Neuronal stem cell (in vitro differentiated cells): ENCODE results near the gene NOX5.

Source experiments
- DNase-seq: peaks from one replicate; pipeline ENCODE4 v3.0.0-alpha.2; 2013; ENCODE audit warnings: low spot score
- H2AFZ ChIP-seq: one replicate; pipeline ENCODE4 v1.6.1; 2013; ENCODE audit warnings: mild to moderate bottlenecking, low read length, inconsistent platforms
- H2AK5ac ChIP-seq: 2 replicates; pipeline ENCODE4 v1.6.1; 2013; ENCODE audit warnings: low read depth, mild to moderate bottlenecking, inconsistent platforms, low read length, moderate library complexity, mixed read lengths
- H2BK120ac ChIP-seq: 2 replicates; pipeline ENCODE4 v1.6.1; 2013; ENCODE audit warnings: low read depth, mild to moderate bottlenecking, inconsistent platforms, low read length, moderate library complexity, mixed read lengths
- H2BK12ac ChIP-seq: one replicate; pipeline ENCODE4 v1.6.1; 2013; ENCODE audit warnings: low read length, inconsistent platforms
- H2BK15ac ChIP-seq: 2 replicates; pipeline ENCODE4 v1.6.1; 2013; ENCODE audit warnings: mild to moderate bottlenecking, low read length, inconsistent platforms, mixed read lengths
- H2BK5ac ChIP-seq: one replicate; pipeline ENCODE4 v1.6.1; 2013; ENCODE audit warnings: inconsistent platforms, mild to moderate bottlenecking, low read length, moderate library complexity
- H3K14ac ChIP-seq: one replicate; pipeline ENCODE4 v1.6.1; 2013; ENCODE audit warnings: low read length, inconsistent platforms
- H3K18ac ChIP-seq: 2 replicates; pipeline ENCODE4 v1.6.1; 2013; ENCODE audit warnings: low read length, inconsistent platforms
- H3K23ac ChIP-seq: 2 replicates; pipeline ENCODE4 v1.6.1; 2013; ENCODE audit warnings: low read depth, mild to moderate bottlenecking, mixed read lengths, low read length, inconsistent platforms; ENCODE audit not compliant: poor library complexity
- H3K27ac ChIP-seq: replicated peaks from 3 replicates; pipeline ENCODE4 v1.5.1; 2013; ENCODE audit warnings: low read length, inconsistent platforms
- H3K27me3 ChIP-seq, 3 experiments: 2 replicates each; pipeline ENCODE4 v1.6.1; 2013; ENCODE audit warnings: low read length in 3 of 3, mild to moderate bottlenecking in 2 of 3, inconsistent platforms in 1 of 3, low read depth in 1 of 3, mixed read lengths in 1 of 3, moderate library complexity in 1 of 3; ENCODE audit not compliant: control insufficient read depth in 3 of 3, insufficient read depth in 3 of 3
- H3K36me3 ChIP-seq, 2 donors: replicated peaks in 1 of 2; 2 replicates each; pipeline ENCODE4 v1.6.1; 2013; ENCODE audit warnings: low read length in 2 of 2; ENCODE audit not compliant: control insufficient read depth in 2 of 2, insufficient read depth in 2 of 2
- H3K4ac ChIP-seq: 2 replicates; pipeline ENCODE4 v1.6.1; 2013; ENCODE audit warnings: inconsistent platforms, mild to moderate bottlenecking, low read length, moderate library complexity
- H3K4me1 ChIP-seq, 2 donors: 1 replicate in 1 of 2; 2 replicates in 1 of 2; pipeline ENCODE4 v1.6.1; 2013; ENCODE audit warnings: low read length in 2 of 2, low read depth in 1 of 2; ENCODE audit not compliant: control insufficient read depth in 2 of 2, insufficient read depth in 1 of 2
- H3K4me2 ChIP-seq: one replicate; pipeline ENCODE4 v1.6.1; 2013; ENCODE audit warnings: mild to moderate bottlenecking, low read length, inconsistent platforms; ENCODE audit not compliant: insufficient read depth, poor library complexity, severe bottlenecking
- H3K4me3 ChIP-seq, 2 donors: 2 replicates each; pipeline ENCODE4 v1.5.1; 2013; ENCODE audit warnings: low read length in 2 of 2, mild to moderate bottlenecking in 2 of 2, inconsistent platforms in 1 of 2, moderate library complexity in 1 of 2
- H3K79me1 ChIP-seq: one replicate; pipeline ENCODE4 v1.6.1; 2013; ENCODE audit warnings: low read depth, mild to moderate bottlenecking, inconsistent platforms, low read length, moderate library complexity
- H3K9ac ChIP-seq: one replicate; pipeline ENCODE4 v1.6.1; 2013; ENCODE audit warnings: mild to moderate bottlenecking, low read depth, low read length, inconsistent platforms; ENCODE audit not compliant: poor library complexity
- H3K9me3 ChIP-seq, 2 donors: replicated peaks in 1 of 2; 2 replicates each; pipeline versions ENCODE3 to v1.6.1; 2013; ENCODE audit warnings: low read length in 2 of 2, mild to moderate bottlenecking in 2 of 2, inconsistent platforms in 1 of 2, low read depth in 1 of 2, mixed read lengths in 1 of 2, moderate library complexity in 1 of 2; ENCODE audit not compliant: control insufficient read depth in 2 of 2, insufficient read depth in 1 of 2
- H4K8ac ChIP-seq: one replicate; pipeline ENCODE4 v1.6.1; 2013; ENCODE audit warnings: low read depth, mild to moderate bottlenecking, inconsistent platforms, low read length, moderate library complexity
- H4K91ac ChIP-seq: one replicate; pipeline ENCODE4 v1.6.1; 2013; ENCODE audit warnings: low read length, low read depth, mild to moderate bottlenecking, inconsistent platforms; ENCODE audit not compliant: poor library complexity
- WGBS, 2 donors: extraction: QIAGEN DNeasy Blood & Tissue Kit; methylation state at CpG; one replicate each; pipeline ENCODE4 v1.1.7; 2013; ENCODE audit warnings: missing lambda C conversion rate in 2 of 2, mixed read lengths in 1 of 2; ENCODE audit not compliant: insufficient read length in 2 of 2, insufficient replicate concordance in 1 of 2; ENCODE audit errors: extremely low coverage in 2 of 2; 5-methylcytosine and 5-hydroxymethylcytosine counted together

Gene NOX5

DNA sequence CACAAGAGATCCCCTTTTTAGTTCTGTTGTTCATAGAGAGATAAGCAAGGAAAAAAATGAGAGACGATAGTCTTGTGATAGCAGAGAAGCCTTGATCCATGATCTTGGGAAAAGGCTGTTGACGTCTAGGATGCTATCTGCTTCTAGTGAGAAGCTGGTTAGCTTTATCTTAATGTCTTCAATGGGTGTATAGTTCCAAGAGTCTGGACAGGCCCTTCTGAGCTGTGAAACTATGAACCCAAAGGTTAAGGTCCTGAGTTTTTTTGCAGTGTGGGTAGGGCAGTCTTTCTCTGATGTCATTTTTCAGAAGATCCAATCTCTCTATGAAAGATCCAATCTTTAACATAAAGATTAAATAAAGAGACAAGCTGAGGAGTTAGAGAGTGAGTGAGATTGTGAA lies 10.5 kb upstream of the NOX5 start:
- Histone ChIP-seq H2AK5ac (no peak overlapping the region), H3K36me3 (no peaks in the 10 kb centered on the region), H3K4me2 (no peak overlapping the region), H3K4me1 (no peaks in the 10 kb centered on the region), H4K91ac (no peak overlapping the region), H3K79me1 (no peaks in the 10 kb centered on the region), H3K14ac (no peak overlapping the region), H3K9ac (no peak overlapping the region), H3K4me3 (no peak overlapping the region), H3K27me3 (peaks cover 0 to 2% (median 0%) of the 10 kb centered on the region in 3 experiments), H2BK120ac (no peak overlapping the region), H3K27ac (no peak overlapping the region), H4K8ac (no peak overlapping the region), H2AFZ (no peak overlapping the region), H3K9me3 (peaks cover 2 to 7% of the 10 kb centered on the region in 2 donors), H3K4ac (no peak overlapping the region), H2BK12ac (no peak overlapping the region), H2BK5ac (no peak overlapping the region), H3K18ac (no peak overlapping the region), H3K23ac (no peak overlapping the region), H2BK15ac (no peak overlapping the region)
- WGBS, 2 donors, result no CpG with 5 or more reads among the region's 2 CpGs
- no peak for DNase-seq

- no peak overlapping the region for H4K8ac ChIP-seq
- H3K9me3 ChIP-seq, result peaks cover 2 to 7% of the 10 kb centered on the region in 2 donors
- no peak overlapping the region for H2BK12ac ChIP-seq
- no peak overlapping the region for H3K14ac ChIP-seq
- H2AK5ac ChIP-seq, result no peak overlapping the region
- H3K4me2 ChIP-seq, result no peak overlapping the region
- no peak overlapping the region for H4K91ac ChIP-seq
- H3K18ac ChIP-seq, result no peak overlapping the region
- H3K23ac ChIP-seq, result no peak overlapping the region
- H2AFZ ChIP-seq, result no peak overlapping the region
- DNase-seq, result no peak
- no peaks in the 10 kb centered on the region for H3K79me1 ChIP-seq
- H3K4me3 ChIP-seq, result no peak overlapping the region
- no peak overlapping the region for H3K9ac ChIP-seq
- no peaks in the 10 kb centered on the region for H3K4me1 ChIP-seq
- no peak overlapping the region for H3K27ac ChIP-seq
- no peak overlapping the region for H2BK5ac ChIP-seq
- H2BK120ac ChIP-seq, result no peak overlapping the region
- H3K36me3 ChIP-seq, result no peaks in the 10 kb centered on the region
- H3K27me3 ChIP-seq, result no peaks in the 10 kb centered on the region
- no peak overlapping the region for H3K4ac ChIP-seq
- H2BK15ac ChIP-seq, result no peak overlapping the region
These were observed 6.4 kb upstream of the NOX5 start for GRCh38 chr15:69008056-69008455.

GRCh38 chr15:69009341-69009740 lies 5.2 kb upstream of the NOX5 start:
- Histone ChIP-seq H3K9me3 (peaks cover 2 to 7% of the 10 kb centered on the region in 2 donors), H3K27ac (no peak overlapping the region), H3K79me1 (no peaks in the 10 kb centered on the region), H3K4me2 (no peak overlapping the region), H3K18ac (no peak overlapping the region), H2BK120ac (no peak overlapping the region), H4K91ac (no peak overlapping the region), H2BK15ac (no peak overlapping the region), H2BK5ac (no peak overlapping the region), H3K36me3 (no peaks in the 10 kb centered on the region), H3K9ac (no peak overlapping the region), H3K27me3 (no peaks in the 10 kb centered on the region), H3K4me1 (no peaks in the 10 kb centered on the region), H3K4ac (no peak overlapping the region), H2AK5ac (no peak overlapping the region), H2AFZ (no peak overlapping the region), H3K23ac (no peak overlapping the region), H3K4me3 (no peak overlapping the region), H3K14ac (no peak overlapping the region), H4K8ac (no peak overlapping the region), H2BK12ac (no peak overlapping the region)
- WGBS, 2 donors, result no CpG with 5 or more reads among the region's 5 CpGs
- DNase-seq, result no peak

GRCh38 chr15:69011641-69012040 lies 2.9 kb upstream of the NOX5 start:
- peaks cover 2 to 7% of the 10 kb centered on the region in 2 donors for H3K9me3 ChIP-seq
- no peak overlapping the region for H2BK5ac ChIP-seq
- H3K27ac ChIP-seq, result no peak overlapping the region
- H3K36me3 ChIP-seq, result no peaks in the 10 kb centered on the region
- H3K4me2 ChIP-seq, result no peak overlapping the region
- no peak overlapping the region for H2AFZ ChIP-seq
- H3K9ac ChIP-seq, result no peak overlapping the region
- H3K4me1 ChIP-seq, result no peaks in the 10 kb centered on the region
- H2BK12ac ChIP-seq, result no peak overlapping the region
- no peak overlapping the region for H2BK120ac ChIP-seq
- H3K4me3 ChIP-seq, result no peak overlapping the region
- H4K8ac ChIP-seq, result no peak overlapping the region
- no peak overlapping the region for H2BK15ac ChIP-seq
- H3K14ac ChIP-seq, result no peak overlapping the region
- no peak overlapping the region for H3K18ac ChIP-seq
- no peaks in the 10 kb centered on the region for H3K27me3 ChIP-seq
- no CpG with 5 or more reads among the region's 3 CpGs for WGBS, 2 donors
- no peaks in the 10 kb centered on the region for H3K79me1 ChIP-seq
- no peak overlapping the region for H4K91ac ChIP-seq
- no peak overlapping the region for H2AK5ac ChIP-seq
- no peak overlapping the region for H3K4ac ChIP-seq
- no peak overlapping the region for H3K23ac ChIP-seq
- DNase-seq, result no peak
